ENCODE data around the gene ACOT9. TPM values are rescaled to one million over a fixed set of nuclear protein-coding genes. Genes with fewer than 3 reads are reported as not detected.

ACOT9 gene
- total RNA-seq, 1 donor from 2014 or later: 42.4 TPM

DNA sequence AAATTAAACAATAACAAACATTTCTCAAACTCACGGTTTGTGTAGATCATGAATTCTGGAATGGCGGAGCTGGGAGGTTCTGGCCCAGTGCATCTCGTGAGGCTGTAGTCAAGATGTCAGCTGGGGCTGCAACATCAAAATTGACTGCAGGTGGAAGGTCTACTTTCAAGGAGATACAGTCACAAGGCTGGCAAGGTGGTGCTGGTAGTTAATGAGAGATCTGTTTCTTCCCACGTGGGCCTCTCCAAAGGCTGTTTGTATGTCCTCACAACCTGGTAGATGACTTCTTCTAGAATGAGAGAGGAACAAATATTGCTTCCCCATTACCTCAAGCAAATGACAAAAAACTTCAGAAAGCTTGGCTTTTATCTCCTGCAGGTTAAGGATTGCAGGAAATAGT, 83.7 kb downstream of the ACOT9 start:
- intact Hi-C loops (cut with DNase I): no loop called here
- DNase-seq (ENCODE audit: low spot score) (no peak), ATAC-seq (no peak)

DNA sequence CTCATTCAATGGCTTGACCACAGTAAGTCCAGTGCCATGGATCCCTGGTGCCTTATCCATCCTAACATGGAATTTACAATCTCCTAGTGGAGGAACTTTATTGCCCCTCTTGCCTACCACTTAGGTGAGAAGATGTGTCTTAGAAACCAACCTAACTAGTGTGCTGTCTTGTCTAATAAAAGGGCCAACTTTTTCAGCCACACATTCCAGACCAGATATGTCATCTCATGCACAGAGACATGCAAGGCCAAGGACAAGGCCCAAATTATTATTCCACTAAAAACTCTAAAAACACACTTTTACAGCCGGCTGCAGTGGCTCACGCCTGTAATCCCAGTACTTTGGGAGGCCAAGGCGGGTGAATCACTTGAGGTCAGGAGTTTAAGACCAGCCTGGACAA, 86.4 kb downstream of the ACOT9 start:
- no peak for ATAC-seq
- intact Hi-C loops (cut with DNase I): no loop called here
- DNase-seq (ENCODE audit: low spot score): no peak

DNA sequence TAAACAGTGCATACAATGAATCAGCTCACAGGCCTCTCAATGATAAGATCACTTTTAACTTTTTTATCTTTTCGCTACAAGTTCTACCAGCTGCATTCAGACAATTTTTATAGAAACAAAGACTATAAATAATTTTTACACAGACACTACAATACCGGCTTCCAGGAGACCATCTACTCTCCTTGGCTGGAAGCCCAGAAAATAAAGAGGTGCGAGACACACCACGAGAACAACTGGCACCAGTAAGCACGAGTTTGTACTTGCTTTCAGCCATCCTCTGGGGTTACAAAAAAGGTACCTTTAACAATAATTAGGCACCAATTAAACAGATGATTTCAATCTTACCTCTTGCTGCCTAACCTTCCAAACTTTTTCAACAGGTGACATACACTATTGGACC, 87.0 kb downstream of the ACOT9 start:
- intact Hi-C loops (cut with DNase I): no loop called here
- DNase-seq (ENCODE audit: low spot score) (no peak), ATAC-seq (no peak)

Other genes with a start within 250 kb of the ACOT9 start
- gene PRDX4, start 75.8 kb downstream of the ACOT9 start, total RNA-seq: 53.8 TPM
- gene SAT1, start 39.9 kb upstream of the ACOT9 start, total RNA-seq: 417 TPM
- gene APOO, start 164.7 kb upstream of the ACOT9 start, total RNA-seq: 38.6 TPM
- gene CXorf58, start 164.7 kb upstream of the ACOT9 start, total RNA-seq: not detected

Data from sciatic nerve (tissue), 2 donors.